NCI-H446 (cell line): ENCODE data around the gene SLC39A13.

Experiments used
- DNase-seq, 2 experiments: peaks; one replicate each; lab custom pipeline; 2025; lab: John Stamatoyannopoulos, UW

Gene SLC39A13

DNA sequence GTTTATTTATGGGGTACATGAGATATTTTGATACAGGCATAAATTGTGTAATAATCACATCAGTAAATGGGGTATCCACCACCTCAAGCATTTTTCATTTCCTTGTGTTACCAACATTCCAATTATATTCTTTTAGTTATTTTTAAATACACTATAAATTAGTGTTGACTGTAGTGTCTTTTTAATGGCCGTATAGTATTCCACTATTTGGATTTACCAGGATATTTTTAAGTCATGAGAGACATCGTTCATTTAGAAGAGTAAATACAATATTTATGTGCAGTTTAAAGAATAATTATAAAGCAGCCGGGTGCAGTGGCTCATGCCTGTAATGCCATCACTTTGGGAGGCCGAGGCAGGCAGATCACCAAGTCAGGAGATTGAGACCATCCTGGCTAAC is 23.9 kb upstream of the SLC39A13 start:
- no peak for DNase-seq

DNA sequence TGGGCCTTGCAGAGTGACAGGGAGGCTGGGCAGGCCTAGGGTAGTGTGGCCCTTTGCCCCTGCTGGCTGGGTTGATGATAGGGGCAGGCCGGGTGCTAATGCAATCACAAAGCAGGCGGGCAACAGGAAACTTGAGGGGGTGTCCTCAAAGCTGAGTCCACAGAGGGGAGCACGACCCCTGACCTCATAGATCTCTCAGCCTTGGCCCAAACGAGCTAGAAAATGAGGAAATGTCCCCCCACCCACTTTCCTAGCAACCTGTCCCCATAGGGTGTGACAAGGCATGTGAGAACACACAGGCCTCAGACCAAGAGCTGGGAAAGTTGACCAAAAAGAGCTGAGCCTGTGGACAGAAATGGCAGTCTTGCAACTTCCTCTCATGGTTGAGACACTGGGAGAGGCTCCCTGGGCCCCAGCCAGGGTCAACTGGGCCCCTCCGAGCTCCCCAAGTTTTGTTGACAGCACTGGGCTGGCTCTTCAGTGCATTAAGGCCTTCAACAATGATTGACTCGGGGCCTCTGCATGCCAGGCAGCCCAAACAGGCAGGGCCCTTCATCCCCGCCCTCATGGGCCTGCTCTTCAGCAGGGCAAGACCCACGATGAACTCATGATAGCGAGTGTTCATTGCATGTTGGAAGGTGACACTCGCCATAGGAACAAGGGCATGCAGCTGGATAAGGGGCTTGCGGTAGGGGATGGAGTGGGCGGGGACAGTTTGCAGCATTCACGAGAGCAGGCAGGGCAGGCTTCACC is 20.3 kb upstream of the SLC39A13 start:
- DNase-seq, result no peak

DNA sequence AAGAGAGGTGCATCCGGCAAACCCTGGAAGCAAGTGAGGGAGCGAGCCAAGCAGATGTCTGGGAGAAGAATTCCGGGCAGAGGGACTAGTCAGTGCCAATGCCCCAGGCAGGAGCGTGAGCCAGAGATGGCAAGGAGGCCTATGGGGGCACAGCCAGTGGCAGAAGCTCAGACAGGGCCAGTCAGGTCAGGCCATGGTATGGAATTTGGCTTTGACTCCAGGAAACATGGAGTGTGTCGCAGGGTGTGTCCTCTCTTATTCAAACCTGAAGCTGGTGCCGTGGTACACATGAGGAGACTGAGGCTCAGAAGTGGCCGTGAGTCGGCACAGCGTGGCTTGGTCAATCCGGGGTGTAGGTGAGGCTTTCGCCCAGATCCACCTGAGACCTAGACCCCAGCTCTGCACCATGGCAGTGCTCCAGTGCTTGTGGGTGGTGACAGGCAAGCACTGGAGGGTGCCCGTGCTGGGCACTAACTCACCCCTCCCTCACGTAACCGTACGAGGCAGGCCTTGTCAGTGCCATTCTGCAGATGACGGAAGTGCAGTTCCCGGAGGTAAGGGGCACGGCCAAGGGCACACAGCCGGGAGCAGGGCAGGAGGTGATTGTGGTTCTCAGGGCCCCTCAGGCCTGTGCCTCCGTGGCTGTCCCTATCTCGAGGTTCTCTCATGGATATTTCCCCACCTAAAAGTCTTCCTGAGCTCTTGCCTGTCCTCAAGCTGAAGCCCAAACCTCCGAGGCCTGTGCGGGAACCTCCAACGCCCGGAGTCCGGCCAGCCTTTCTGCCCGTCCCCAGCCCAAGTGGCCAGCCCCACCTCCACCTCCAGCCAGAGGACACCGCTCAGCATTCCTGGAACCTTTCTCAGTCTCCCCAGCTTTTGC is 19.5 kb upstream of the SLC39A13 start:
- DNase-seq, result no peak

DNA sequence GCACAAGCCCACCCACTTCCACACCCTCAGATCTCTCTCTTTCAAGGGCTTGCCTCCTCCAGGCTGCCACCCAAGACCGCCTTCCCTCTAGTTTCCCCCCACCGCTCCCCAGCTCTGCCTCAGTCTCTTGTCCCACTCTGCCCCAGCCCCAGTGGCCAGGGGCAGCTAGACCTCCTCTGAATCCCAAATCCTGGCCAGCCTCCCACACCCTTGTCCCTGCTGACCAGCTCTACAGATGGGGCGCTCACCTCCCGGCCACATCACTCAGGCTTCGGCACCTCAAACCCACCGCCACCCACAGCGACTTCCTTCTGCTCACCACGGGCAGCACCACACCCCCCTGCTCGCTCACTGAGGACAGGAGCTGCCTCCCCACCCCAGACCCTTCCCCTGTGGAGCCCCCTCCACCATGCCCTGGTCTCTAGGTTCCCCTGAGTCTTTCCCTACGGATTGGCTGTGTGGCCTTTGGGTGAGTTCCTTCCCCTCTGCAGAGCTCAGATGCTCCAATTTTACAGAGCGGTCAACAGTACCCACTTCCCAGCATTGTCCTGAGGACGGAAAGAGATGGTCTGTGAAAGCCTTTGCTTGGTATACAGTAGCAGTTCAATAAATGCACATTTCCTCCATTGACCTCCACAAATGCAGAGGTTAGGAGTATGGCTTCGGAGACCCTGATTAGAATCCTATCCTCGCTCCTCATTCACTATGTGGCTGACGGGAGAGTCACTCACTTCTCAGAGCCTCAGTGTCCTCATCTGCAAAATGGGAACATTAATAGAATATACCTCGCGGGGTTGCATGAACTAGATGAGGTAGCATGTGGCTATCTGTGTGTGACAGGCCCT is 18.6 kb upstream of the SLC39A13 start:
- DNase-seq, result no peak

DNA sequence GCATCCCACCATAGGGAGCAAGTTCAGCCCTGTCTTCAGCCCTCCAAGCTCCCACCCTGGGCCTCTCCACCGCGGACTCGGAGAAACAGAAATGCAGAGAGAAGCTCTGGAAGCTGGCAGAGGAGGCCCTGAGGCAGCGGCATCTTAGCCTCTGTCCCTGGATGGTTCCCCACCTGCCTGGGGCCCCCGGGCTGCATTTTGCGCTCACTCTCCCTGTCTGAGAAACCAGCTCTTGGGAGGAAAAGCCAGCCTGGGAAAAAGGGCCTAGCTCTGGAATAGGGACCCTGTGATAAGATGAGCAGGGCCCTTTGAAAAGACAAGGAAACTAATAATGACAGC is 18.0 kb upstream of the SLC39A13 start:
- no peak for DNase-seq

DNA sequence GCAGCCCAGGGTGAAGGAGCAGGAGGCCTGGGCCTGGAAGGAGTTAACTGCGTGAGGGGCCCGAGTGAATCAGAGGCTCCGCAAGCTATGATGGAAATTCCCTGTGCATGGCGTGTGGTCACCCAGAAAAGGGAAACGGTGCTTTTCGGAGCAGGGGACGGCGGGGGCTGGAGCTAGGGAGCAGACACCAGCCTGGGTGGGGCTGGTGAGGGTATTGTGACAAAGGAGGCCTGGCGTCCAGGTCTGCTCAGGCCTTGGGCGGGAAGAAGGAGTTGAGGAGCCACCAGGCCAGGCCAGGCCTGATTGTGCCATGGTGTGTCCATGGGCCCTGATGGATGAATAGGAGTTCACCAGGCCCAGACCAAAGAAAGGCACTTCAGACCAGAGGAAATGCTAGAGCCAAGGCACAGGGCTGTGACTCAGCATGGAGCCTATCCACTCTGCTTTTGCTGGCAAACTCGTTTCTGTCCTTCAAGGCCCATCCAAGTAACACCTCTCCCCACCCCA is 17.3 kb upstream of the SLC39A13 start:
- DNase-seq, result no peak

DNA sequence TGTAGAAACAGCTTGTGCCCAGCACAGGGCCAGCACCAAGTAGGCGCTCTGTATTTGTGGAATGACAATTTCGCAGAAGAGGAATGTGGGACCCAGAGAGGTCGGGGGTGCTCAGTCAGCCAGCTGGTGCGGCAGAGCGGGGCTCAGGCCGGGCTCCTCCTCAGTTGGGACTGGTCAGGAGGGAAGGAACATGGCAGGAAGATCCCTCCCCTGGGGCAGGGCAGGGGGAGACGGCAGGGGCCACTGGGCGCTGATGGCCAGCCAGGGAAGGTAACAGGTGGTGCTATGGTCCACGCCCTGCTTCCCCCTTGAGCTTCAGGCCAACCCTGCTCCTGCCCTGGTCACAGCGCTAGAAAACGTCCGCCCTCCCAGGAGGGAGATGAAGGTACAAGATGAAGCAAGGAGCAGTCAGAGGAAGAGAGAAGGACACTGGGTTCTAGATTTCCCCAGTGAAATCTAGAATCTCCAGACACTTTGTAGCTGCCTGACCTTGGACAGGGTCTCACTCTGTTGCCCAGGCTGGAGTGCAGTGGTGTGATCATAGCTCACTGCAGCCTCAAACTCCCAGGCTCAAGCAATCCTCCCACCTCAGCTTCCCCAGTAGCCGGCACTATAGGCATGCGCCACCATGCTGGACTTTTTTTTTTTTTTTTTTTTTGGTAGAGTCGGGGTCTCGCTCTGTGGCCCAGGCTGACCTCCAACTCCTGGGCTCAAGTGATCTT is 16.5 kb upstream of the SLC39A13 start:
- DNase-seq, result no peak

DNA sequence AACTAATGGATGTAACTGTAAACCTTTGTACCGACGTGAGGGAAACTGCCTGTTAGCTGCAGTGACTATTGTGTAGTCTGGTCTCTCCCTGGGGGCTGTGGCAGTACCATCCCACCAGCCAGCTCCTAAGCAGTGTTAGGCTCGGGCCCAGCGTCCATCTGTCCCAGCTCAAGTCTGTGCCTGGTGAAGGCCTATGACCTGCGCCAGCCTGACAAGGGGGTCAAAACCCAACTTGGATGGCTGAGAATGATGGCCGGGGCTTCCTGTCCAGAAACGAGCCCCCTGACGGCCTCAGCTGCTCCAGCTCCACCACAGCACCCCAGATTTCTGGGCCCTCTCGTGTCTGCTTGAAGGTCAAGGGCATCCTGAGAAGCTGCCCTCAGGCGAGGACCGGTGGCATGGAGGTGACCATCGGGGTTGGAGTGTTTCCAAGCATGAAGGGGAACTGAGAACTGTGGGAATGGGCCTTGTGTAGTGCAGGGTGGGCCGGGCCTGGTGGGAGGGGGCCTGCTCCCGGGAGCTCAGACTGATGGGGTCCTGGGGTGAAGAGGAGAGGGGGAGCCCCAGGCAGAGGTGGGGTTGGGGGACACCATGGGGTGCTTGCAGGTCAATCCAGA is 15.7 kb upstream of the SLC39A13 start:
- no peak for DNase-seq

DNA sequence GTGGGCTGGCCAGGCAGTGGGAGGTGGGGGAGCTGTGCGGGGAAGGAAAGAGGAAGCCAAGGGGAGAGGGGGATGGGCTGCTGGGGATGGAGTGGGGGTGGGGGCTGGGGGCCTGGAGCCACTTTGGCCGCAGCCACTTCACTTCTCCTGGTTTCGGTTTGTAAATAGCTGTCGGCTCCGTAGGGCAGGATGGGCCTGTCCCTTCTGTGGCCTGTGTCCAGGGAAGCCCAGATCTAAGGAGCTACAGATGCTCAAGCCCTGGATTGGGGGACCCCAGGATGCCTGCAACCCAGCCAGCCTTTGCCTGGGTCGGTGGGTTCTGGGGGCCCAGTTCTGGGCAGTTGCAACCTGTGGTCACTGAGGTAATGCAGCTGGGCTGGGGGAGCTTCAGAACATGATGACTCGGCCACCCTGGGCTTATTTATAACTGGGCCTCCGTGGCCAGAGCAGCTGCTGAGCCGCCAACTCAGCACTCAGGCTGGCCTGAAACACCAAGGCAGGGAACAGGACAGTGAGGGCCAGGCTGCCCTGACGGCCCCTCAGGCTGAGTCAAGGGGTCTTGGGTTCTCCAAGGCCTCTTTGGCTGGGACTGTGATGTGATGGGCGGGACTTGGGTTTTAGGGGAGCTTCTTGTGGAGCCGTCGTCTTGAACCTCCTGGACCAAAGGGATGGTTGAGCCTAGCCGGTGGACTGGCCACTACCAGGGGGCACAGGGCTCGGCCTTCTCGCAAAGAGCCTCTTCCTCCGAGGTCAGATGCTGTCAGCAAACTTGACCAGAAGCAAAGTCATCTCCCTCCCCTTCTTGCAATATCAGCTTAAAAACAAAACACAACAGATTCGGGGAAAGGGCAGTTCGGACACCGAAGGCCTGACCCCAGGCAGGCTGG is 15.0 kb upstream of the SLC39A13 start:
- no peak for DNase-seq

DNA sequence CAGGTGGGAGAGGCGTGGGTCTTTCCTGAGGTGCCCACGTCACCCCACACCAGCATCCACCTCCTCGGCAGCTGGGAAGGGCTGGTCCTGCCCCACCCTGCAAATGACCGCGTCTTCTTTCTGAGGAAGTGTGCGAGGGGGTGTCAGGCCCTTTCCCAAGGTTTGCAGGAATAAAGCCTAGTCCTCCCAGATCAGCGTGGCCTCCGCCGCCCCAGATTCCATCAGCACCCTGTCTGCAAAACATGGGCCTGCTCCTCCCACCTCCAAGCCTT is 14.4 kb upstream of the SLC39A13 start:
- no peak for DNase-seq

DNA sequence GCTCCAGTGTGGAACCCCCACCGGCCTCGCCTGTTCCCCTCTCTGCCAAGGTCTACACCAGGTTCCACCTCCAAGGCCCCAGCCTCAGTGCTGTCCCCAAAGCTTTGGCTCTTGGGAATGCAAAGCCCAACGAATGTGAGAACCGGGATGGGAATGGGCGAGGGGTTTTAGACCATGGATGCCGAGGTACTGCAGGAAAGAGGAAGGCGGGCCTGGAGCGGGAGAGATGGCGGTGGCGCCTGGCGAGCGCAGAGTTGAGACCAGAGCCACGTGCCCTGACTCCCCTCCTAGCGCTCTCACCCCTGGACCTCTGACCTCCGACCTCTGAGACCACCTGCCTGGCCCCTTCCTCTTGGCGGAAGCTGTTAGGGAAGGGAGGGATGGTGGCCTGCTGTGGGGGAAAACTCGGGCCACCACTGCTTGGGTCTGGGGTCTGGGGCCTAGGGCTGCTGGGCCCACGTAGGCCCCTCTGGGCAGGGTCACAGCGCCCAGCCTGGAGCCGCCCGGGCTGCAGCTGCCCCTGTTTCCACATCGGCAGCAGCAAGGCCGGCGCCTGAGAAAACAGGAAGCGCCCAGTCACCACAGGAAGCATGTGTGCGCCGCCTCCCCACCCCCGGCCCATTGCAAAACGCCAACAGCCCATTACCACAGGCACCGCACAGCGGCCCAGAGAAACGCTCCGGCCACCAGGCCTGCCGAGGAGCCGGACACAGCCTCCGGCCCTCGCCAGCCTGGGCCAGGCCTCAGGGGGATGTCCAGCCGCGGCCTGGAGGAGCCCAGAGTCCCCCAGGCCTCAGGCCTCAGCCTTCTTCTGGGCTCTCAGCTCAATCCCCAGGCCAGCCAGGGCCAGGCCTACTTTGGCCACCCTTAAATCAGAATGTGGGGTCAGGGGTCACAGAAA is 13.8 kb upstream of the SLC39A13 start:
- DNase-seq, result no peak

DNA sequence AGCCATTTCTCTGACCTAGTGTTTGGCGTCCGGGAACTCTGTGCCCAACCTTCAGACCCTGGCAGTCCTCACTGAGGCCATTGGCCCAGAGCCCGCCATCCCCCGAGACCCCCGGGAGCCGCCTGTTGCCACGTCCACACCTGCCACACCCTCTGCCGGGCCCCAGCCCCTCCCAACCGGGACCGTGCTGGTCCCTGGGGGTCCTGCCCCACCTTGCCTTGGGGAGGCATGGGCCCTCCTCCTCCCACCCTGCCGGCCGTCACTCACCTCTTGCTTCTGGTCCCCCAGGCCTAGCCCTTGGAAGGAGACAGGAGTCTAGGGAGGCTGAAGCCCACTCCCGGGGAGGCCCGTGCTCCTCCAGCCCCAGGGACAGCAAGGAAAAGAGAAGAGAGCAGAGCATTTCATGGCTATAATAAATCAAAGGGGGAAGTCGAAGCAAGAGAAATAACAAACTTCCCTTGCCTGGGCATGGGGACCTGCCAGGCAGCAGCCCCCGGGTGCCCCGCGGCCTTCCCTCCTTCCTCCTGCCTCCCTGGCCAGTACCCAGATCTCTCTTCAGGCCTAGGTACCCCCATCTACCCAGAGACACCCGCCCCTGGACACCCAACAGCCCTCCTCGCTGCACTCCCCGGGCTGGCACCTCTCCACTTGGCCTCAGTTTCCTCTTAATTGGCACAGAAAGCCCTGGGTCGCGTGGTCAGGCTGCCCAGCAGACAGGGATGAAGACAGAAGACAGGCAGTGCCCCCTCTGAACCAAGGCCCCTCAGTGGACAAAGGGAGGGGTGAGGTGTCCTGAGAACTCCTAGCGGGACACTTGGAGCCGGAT is 13.0 kb upstream of the SLC39A13 start:
- DNase-seq, result no peak

DNA sequence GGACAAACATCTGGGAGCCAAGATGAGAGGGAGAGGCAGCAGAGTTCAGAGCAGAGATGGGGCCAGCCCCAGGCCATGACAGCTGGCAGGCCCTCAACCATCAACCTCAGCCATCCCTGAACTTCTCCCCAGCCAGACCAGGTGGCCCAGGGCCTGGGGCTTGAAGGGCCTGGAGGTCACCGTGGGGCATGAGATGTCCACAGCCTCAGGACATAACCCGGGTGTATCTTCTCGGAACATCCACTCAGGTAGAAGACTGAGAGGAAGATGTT is 12.4 kb upstream of the SLC39A13 start:
- DNase-seq, result no peak

DNA sequence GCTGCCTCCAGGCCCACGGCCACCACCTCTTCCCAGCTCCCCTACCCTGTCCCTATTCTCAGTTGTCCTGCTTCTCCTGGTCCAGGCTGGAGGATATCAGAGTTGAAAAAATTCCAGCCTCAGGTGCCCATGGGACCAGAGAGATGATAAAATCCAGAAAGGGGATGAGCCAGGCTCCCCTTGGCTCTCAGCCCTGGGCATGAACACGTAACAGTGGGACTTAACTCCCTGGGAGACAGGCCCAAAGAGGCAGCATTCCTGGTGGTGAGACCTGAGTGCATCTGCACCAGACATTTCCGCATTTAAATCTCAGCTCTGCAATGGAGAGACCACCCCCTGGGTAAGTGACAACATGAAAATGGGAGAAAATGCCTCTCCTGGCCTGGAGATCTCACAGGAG is 10.4 kb upstream of the SLC39A13 start:
- DNase-seq, result no peak

DNA sequence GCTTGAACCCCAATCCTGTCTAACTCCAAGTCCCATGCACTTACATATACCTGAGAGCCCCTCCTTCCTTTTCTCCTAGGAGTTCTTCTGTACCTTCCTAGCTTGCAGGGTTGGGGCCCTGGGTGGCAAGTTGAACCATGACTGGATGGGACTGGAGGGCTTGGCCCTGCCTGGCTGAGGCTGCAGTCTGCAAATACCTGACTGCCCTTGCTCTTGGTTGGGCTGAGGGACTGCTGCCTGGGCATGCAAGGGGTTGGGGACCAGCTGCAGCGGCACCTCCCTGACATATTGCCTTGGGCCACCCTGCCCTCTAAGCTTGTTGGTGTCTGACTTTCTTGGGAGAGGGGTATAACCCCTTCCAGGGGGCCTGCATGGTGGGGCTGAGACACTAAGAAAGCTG is 9.8 kb upstream of the SLC39A13 start:
- DNase-seq, result no peak

DNA sequence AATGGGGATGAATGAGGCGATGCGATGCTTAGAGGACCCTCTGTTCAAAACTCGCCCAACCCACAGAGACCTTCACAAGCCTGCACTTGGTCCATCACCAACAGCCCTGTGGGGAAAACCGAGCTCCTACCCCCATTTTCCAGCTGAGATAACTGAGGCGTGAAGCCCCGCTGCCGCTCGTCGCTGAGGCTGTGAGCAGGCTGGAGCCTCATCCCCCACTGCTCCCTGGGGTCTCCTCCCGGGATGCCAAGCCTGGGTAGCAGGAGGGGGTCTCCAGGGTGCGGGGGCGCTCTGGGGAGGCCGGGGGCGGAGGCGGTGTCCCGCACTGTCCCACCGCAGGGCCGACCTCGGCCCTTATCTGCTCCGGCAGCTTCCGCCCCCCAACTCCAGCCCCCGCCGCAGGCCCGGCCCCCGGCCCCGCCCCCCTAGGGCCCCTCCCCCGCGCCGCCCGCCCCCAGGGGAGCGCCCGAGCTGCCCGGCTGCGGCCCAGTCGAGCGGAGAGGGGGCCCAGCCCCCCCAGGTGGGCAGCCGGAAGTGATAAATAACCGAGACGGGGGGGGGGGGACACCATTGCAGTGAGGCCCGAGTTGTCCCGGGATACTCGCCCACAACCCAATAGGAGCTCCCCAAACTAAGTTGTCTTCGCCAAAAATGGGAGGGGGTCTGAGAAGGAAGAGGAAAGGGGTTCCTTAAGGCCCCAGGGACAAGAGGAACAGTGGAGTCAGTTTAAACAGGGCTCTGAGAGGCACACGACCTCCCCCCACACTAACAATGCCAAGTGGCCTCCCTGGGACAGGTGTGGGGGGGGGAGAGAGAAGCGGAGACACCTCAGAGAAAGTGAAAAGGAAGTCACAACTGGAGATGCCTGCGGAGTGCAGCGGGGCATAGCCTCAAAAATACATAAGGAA is 8.3 kb upstream of the SLC39A13 start:
- DNase-seq, result no peak

DNA sequence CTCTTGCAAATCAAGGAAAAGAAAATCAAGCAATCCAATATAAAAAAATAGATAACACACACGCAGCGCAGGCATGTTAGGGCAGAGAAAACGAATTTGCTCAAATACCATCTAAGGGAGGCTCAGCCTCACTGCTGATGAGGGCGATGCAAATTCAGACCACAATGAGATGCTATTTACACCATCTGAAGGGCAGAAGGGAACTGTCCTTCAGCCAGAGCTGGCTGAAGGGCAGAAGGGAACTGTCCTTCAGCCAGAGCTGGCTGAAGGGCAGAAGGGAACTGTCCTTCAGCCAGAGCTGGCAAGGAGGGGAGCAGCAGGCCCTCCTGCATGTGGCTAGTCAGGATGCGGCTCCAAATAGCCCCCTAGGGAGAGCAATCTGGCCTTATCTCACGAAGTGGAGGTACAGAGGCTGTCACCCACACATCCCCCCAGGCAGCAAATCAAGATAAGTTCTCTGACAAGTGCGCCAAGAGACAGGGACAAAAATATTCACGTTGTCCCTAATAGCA is 7.6 kb upstream of the SLC39A13 start:
- no peak for DNase-seq

DNA sequence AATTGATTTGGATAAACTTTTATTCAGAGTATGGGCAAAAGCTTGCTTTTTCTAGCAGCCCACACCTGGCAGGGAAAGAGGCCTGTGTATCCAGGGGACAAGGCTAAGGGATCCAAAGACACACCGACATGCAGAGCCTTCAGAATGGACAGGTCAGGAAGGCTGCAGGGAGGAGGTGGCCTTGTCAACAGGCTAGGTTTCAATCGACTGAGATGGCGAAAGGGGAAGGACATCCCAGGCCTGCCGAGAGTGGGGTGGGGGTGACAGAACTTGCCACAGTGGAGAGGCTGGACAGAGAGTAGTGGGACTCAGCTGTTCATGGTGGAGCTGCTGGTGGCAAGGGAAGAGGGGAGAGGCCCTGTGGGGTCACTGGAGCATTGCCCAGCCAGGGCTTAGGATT is 5.3 kb upstream of the SLC39A13 start:
- no peak for DNase-seq
